Osteocyte (in vitro differentiated cells): ENCODE data around the gene SIDT1. TPM values are rescaled to one million over a fixed set of nuclear protein-coding genes. Genes with fewer than 3 reads are reported as not detected.

Source experiments
- DNase-seq: peaks from one replicate; pipeline ENCODE4 v3.0.0; 2021; ENCODE audit warnings: mixed read lengths; ENCODE audit not compliant: unreplicated experiment; ENCODE audit errors: extremely low spot score
- H3K27ac Mint-ChIP-seq: one replicate; pipeline ENCODE4 v1.8.0; 2021; ENCODE audit warnings: mild to moderate bottlenecking, mixed read lengths; ENCODE audit not compliant: unreplicated experiment
- H3K27me3 Mint-ChIP-seq: one replicate; pipeline ENCODE4 v1.8.0; 2021; ENCODE audit warnings: mixed read lengths; ENCODE audit not compliant: unreplicated experiment
- H3K36me3 Mint-ChIP-seq: one replicate; pipeline ENCODE4 v1.8.0; 2021; ENCODE audit warnings: mixed read lengths; ENCODE audit not compliant: unreplicated experiment
- H3K4me1 Mint-ChIP-seq: one replicate; pipeline ENCODE4 v1.8.0; 2021; ENCODE audit warnings: mixed read lengths; ENCODE audit not compliant: unreplicated experiment
- H3K4me3 Mint-ChIP-seq: one replicate; pipeline ENCODE4 v1.8.0; 2021; ENCODE audit warnings: mild to moderate bottlenecking, moderate library complexity, mixed read lengths; ENCODE audit not compliant: unreplicated experiment
- H3K9me3 Mint-ChIP-seq: one replicate; pipeline ENCODE4 v1.8.0; 2021; ENCODE audit warnings: mixed read lengths; ENCODE audit not compliant: unreplicated experiment
- total RNA-seq: library from RNA; stranded (reverse); gene quantifications from 2 replicates; pipeline ENCODE4 v1.2.1, GENCODE V29; 2021
- TF ChIP-seq, protein P1 (sequence below): fragments of 200-600 bp; sonication (generic); IDR thresholded peaks from 2 replicates; pipeline ENCODE4 v1.5.0; 2021; ENCODE audit warnings: antibody characterized with exemption, mild to moderate bottlenecking, moderate library complexity

SIDT1 gene
- total RNA-seq, 1 donor from 2014 or later = not detected

DNA sequence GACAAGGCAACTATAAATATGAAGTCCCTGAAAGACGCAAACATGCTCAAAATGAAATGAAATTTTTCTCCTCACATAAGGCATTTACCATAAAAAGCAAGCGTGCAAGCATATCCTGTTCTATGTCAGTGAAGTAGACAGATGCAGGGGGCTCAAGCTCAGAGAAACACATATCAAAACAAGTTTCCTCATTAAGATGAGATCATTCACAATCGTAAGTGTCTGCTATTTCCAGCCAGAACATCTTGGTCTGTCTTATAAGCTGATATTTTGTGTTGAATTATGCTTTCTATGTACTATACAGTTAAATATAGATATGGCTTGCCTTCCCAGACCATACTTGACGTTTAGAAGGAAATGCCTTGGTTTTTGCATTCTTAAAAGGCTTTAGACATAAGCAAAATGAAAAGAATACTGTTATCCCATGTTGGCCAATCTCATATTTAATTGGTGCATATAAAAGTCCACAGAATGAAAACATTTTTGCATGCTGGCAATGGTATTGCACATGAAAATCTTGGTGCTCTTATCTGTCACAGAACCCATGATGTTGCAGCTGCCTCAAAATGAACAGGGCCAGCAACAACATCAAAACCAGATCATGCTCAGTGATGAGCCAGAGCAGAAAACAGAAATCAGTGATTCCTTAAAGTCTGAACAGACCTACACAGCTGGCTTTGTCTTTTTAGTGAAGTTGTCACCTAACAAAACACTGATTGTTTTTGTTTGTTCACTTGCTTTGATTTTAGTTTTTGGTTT lies 65.4 kb downstream of the SIDT1 start:
- Mint-ChIP-seq H3K27me3 (peaks cover 23% of the 10 kb centered on the region), H3K27ac (no peak overlapping the region), H3K36me3 (no peaks in the 10 kb centered on the region), H3K9me3 (no peaks in the 10 kb centered on the region), H3K4me3 (no peak overlapping the region), H3K4me1 (no peaks in the 10 kb centered on the region)
- no peak for DNase-seq
- TF ChIP-seq, protein P1, sequence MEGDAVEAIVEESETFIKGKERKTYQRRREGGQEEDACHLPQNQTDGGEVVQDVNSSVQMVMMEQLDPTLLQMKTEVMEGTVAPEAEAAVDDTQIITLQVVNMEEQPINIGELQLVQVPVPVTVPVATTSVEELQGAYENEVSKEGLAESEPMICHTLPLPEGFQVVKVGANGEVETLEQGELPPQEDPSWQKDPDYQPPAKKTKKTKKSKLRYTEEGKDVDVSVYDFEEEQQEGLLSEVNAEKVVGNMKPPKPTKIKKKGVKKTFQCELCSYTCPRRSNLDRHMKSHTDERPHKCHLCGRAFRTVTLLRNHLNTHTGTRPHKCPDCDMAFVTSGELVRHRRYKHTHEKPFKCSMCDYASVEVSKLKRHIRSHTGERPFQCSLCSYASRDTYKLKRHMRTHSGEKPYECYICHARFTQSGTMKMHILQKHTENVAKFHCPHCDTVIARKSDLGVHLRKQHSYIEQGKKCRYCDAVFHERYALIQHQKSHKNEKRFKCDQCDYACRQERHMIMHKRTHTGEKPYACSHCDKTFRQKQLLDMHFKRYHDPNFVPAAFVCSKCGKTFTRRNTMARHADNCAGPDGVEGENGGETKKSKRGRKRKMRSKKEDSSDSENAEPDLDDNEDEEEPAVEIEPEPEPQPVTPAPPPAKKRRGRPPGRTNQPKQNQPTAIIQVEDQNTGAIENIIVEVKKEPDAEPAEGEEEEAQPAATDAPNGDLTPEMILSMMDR = no peak

DNA sequence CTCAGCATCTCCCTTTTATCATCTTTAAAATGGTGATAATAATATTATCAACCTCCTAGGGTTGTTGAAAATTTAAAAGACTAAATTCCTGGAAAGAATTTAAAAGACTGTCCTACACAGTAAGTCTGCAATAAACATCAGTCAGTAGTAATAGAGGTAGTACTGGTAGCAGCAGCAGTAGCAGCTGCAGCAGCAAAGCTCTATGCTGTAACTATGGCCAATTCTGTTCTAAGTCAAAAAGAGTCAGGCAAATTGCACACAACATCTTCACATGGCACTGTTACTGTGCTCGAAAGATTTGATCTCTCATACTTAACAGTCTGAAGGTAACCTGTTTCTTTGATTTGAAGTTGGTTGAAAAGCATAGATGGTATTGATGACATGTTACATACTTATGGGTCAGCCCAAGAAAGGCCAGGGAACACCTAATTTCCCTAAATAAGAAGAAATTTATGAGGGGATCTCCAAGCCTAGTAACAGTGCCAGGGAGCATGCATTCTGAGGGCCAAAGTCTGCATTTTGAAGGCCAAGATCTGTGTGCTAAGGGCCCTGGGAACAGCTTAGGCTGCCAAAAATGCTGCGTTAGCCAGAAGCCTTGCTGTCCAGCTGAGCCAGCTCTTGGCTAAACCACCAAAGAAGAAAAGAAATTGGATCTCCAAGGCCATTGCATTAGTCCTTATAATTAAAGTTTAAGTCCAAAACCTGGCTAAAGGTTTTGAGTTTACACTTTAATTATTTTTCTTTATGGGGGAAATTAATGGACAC lies 68.2 kb downstream of the SIDT1 start:
- H3K27me3 Mint-ChIP-seq = peaks cover 29% of the 10 kb centered on the region
- H3K9me3 Mint-ChIP-seq = no peaks in the 10 kb centered on the region
- H3K36me3 Mint-ChIP-seq = no peaks in the 10 kb centered on the region
- DNase-seq = no peak
- H3K27ac Mint-ChIP-seq = no peak overlapping the region
- H3K4me3 Mint-ChIP-seq = no peak overlapping the region
- TF ChIP-seq, protein P1 = no peak
- no peaks in the 10 kb centered on the region for H3K4me1 Mint-ChIP-seq

DNA sequence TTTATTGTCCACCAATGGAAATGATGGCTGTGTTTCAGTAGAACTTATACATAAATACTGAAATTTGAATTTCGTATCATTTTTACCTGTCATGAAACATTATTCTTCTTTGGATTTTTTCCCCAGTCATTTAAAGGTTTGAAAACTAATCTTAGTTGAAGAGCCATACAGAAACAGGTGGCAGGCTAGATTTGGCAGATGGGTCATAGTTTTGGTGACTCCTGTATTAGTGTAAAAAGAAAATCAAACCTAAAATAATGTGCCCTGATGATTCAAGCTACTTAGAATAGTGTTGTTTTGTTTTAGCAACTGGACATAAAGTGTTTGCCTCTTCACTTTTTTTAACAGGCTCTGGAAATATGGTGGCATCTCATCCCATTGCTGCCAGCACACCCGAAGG lies 68.9 kb downstream of the SIDT1 start:
- Mint-ChIP-seq H3K27me3 (peaks cover 29% of the 10 kb centered on the region), H3K4me3 (no peak overlapping the region), H3K9me3 (no peaks in the 10 kb centered on the region), H3K36me3 (no peaks in the 10 kb centered on the region), H3K4me1 (no peaks in the 10 kb centered on the region), H3K27ac (no peak overlapping the region)
- TF ChIP-seq, protein P1 = no peak
- no peak for DNase-seq

DNA sequence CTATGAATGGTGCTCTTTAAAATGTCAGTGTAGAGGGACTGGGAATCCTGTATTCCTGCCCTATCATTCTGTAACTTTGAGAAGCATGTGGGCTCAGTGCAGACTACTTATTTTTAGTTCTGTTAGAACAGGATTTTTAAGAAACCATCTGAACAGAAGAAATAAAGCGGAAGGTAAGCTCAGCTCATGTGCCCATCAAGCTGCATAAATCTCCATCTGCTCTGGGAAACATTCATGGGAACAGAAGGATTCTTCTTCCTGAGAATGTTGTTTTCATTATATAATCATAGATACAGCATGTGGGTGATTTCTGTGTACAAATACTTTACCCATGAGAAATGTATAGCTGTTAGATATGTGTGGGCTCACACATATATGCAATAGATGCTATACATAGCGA lies 69.9 kb downstream of the SIDT1 start:
- H3K4me1 Mint-ChIP-seq = no peaks in the 10 kb centered on the region
- no peaks in the 10 kb centered on the region for H3K36me3 Mint-ChIP-seq
- no peak overlapping the region for H3K27ac Mint-ChIP-seq
- H3K4me3 Mint-ChIP-seq = no peak overlapping the region
- no peaks in the 10 kb centered on the region for H3K9me3 Mint-ChIP-seq
- TF ChIP-seq, protein P1 = no peak
- peaks cover 29% of the 10 kb centered on the region for H3K27me3 Mint-ChIP-seq
- no peak for DNase-seq

DNA sequence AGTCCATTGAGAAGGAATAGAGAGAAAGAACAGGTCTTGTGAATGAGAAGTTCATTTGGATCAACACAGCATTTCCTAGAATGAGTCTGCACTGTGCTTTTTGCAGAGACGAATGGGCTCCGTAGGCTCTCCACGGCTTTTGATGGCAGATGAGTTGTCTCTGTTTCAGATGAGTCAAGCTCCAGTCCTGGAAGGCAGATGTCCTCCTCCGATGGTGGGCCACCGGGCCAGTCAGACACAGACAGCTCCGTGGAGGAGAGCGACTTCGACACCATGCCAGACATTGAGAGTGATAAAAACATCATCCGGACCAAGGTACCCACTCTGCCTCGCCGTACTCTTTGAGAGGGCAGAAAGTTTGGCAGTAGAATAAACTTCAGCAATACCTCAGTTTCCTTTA lies 70.5 kb downstream of the SIDT1 start:
- TF ChIP-seq, protein P1 = no peak
- Mint-ChIP-seq H3K27me3 (peaks cover 28% of the 10 kb centered on the region), H3K36me3 (no peaks in the 10 kb centered on the region), H3K27ac (no peak overlapping the region), H3K4me3 (no peak overlapping the region), H3K4me1 (no peaks in the 10 kb centered on the region), H3K9me3 (no peaks in the 10 kb centered on the region)
- no peak for DNase-seq
